ENCODE measurements around the gene MED27. TPM values are rescaled to one million over a fixed set of nuclear protein-coding genes. Genes with fewer than 3 reads are reported as not detected.
A peak's percentile ranks its signal among the peaks of the same experiment; 100 is the strongest.

The MED27 gene
- 24.7 and 30.4 TPM in 2 replicates for total RNA-seq (2022)
- Bru-seq, nascent RNA = percentile 72 among the genes with signal in this experiment
- percentile 65 among the genes with signal in this experiment for BruChase-seq, experiment 1, labeled RNA remaining after a 2-hour chase
- percentile 59 among the genes with signal in this experiment for BruChase-seq, experiment 2, labeled RNA remaining after a 6-hour chase
- long read RNA-seq, transcript MED27-201 (8 exons, 1,431 nt) = major isoform, 22 of 24 reads
- long read RNA-seq, partial matches to known transcripts = 1 of 24 reads
- long read RNA-seq, other reads (novel, unspliced or antisense) = 1 of 24 reads

- peaks cover 5% of the 10 kb centered on the region for H3K36me3 Mint-ChIP-seq (ENCODE audit: insufficient read depth, unreplicated experiment)
- no peak for TF ChIP-seq CTCF (IDR thresholded peaks at IDR 0.05; ENCODE audit: insufficient read depth in 1 of 2, low read depth in 1 of 2, low read length in 1 of 2, severe bottlenecking in 1 of 2, unreplicated experiment in 1 of 2)
- CTCF ChIA-PET = interaction anchor here (0.6 kb wide), 1 partner anchor 157 kb away, joined by 4 read pairs; no protein-coding TSS in a partner anchor
- H3K4me1 Mint-ChIP-seq (ENCODE audit: low read depth, unreplicated experiment) = peaks cover 14% of the 10 kb centered on the region
- DNase-seq = peak; percentile 84 to 89
- peak within 1 kb of the TSS; percentile 97 for H3K4me3 Mint-ChIP-seq (ENCODE audit: unreplicated experiment)
- Histone ChIP-seq H3K36me3 (ENCODE audit: control insufficient read depth, insufficient read depth, low read length) (no peaks in the 10 kb centered on the region), H3K9me3 (no peaks in the 10 kb centered on the region), H3K4me3 (ENCODE audit: low read depth, low read length) (peak within 1 kb of the TSS; percentile 66), H3K27me3 (replicated peaks; ENCODE audit: control insufficient read depth, insufficient read depth, low read length) (no peaks in the 10 kb centered on the region), H3K4me1 (peaks cover 12% of the 10 kb centered on the region; the same call in 1 of the 2 replicates)
- peaks cover 2% of the 10 kb centered on the region for H3K27me3 Mint-ChIP-seq (ENCODE audit: insufficient read depth, unreplicated experiment)
- intact Hi-C loops (cut with micrococcal nuclease; ENCODE audit: unreplicated experiment) = loop anchor here (5.0 kb wide), 1 partner anchor 217 kb away; no protein-coding TSS in a partner anchor
- peak within 1 kb of the TSS; percentile 81 for H3K27ac Mint-ChIP-seq (ENCODE audit: unreplicated experiment)
- POLR2A ChIA-PET = interaction anchor here (0.5 kb wide), 1 partner anchor 39 kb away, joined by 3 read pairs; no protein-coding TSS in a partner anchor
- BruUV-seq (replicated peaks) = TSS peak; percentile 27
- H3K9me3 Mint-ChIP-seq (ENCODE audit: unreplicated experiment) = no peaks in the 10 kb centered on the region
Observed at GRCh38 chr9:132079391-132080091, at the start of gene MED27. MED27 (minus strand) TSS chr9:132079867; CDS start chr9:132079844, 23 bp downstream.

GRCh38 chr9:132127888-132128534 lies 48.3 kb upstream of the MED27 start:
- H3K27me3 Mint-ChIP-seq (ENCODE audit: insufficient read depth, unreplicated experiment) = peaks cover 34% of the 10 kb centered on the region
- H3K36me3 Mint-ChIP-seq (ENCODE audit: insufficient read depth, unreplicated experiment) = no peaks in the 10 kb centered on the region
- POLR2A ChIA-PET = no interaction called here
- Histone ChIP-seq H3K4me1 (no peaks in the 10 kb centered on the region), H3K4me3 (ENCODE audit: low read depth, low read length) (no peak overlapping the region), H3K27me3 (replicated peaks; ENCODE audit: control insufficient read depth, insufficient read depth, low read length) (peaks cover 1% of the 10 kb centered on the region), H3K9me3 (no peaks in the 10 kb centered on the region), H3K36me3 (ENCODE audit: control insufficient read depth, insufficient read depth, low read length) (no peaks in the 10 kb centered on the region)
- CTCF ChIA-PET = no interaction called here
- BruUV-seq (replicated peaks) = no TSS peak
- H3K27ac Mint-ChIP-seq (ENCODE audit: unreplicated experiment) = no peak overlapping the region
- no peak overlapping the region for H3K4me3 Mint-ChIP-seq (ENCODE audit: unreplicated experiment)
- intact Hi-C loops (cut with micrococcal nuclease; ENCODE audit: unreplicated experiment) = no loop called here
- no peak for DNase-seq
- TF ChIP-seq CTCF (IDR thresholded peaks at IDR 0.05; ENCODE audit: insufficient read depth in 1 of 2, low read depth in 1 of 2, low read length in 1 of 2, severe bottlenecking in 1 of 2, unreplicated experiment in 1 of 2) = no peak
- no peaks in the 10 kb centered on the region for H3K9me3 Mint-ChIP-seq (ENCODE audit: unreplicated experiment)
- no peaks in the 10 kb centered on the region for H3K4me1 Mint-ChIP-seq (ENCODE audit: low read depth, unreplicated experiment)

GRCh38 chr9:132126680-132127236 lies 47.1 kb upstream of the MED27 start:
- Mint-ChIP-seq H3K36me3 (ENCODE audit: insufficient read depth, unreplicated experiment) (no peaks in the 10 kb centered on the region), H3K27ac (ENCODE audit: unreplicated experiment) (no peak overlapping the region), H3K9me3 (ENCODE audit: unreplicated experiment) (no peaks in the 10 kb centered on the region), H3K4me1 (ENCODE audit: low read depth, unreplicated experiment) (no peaks in the 10 kb centered on the region), H3K27me3 (ENCODE audit: insufficient read depth, unreplicated experiment) (peaks cover 34% of the 10 kb centered on the region), H3K4me3 (ENCODE audit: unreplicated experiment) (no peak overlapping the region)
- no peak for TF ChIP-seq CTCF (IDR thresholded peaks at IDR 0.05; ENCODE audit: insufficient read depth in 1 of 2, low read depth in 1 of 2, low read length in 1 of 2, severe bottlenecking in 1 of 2, unreplicated experiment in 1 of 2)
- intact Hi-C loops (cut with micrococcal nuclease; ENCODE audit: unreplicated experiment) = no loop called here
- no TSS peak for BruUV-seq (replicated peaks)
- ChIA-PET CTCF (no interaction called here), POLR2A (no interaction called here)
- Histone ChIP-seq H3K4me1 (no peaks in the 10 kb centered on the region), H3K27me3 (replicated peaks; ENCODE audit: control insufficient read depth, insufficient read depth, low read length) (peaks cover 1% of the 10 kb centered on the region), H3K36me3 (ENCODE audit: control insufficient read depth, insufficient read depth, low read length) (no peaks in the 10 kb centered on the region), H3K9me3 (no peaks in the 10 kb centered on the region), H3K4me3 (ENCODE audit: low read depth, low read length) (no peak overlapping the region)
- no peak for DNase-seq
